Inferior parietal cortex (tissue), 1 donor: ENCODE results near the gene VEZF1.

Source experiments
- DNase-seq: peaks from one replicate; pipeline ENCODE4 v3.0.0-alpha.2; 2016; ENCODE audit errors: extremely low spot score

VEZF1 gene

GRCh38 chr17:57999496-58000017, 11.5 kb upstream of the VEZF1 start:
- peak; percentile 93 for DNase-seq

GRCh38 chr17:57999010-57999495, 11.0 kb upstream of the VEZF1 start:
- DNase-seq = no peak

GRCh38 chr17:57997085-57997809, 9.2 kb upstream of the VEZF1 start:
- no peak for DNase-seq

GRCh38 chr17:57995076-57995956, 7.3 kb upstream of the VEZF1 start:
- peak; percentile 73 for DNase-seq

- no peak for DNase-seq
Measured at GRCh38 chr17:57994436-57994835, 6.4 kb upstream of the VEZF1 start.

- no peak for DNase-seq
Measured at GRCh38 chr17:57993471-57994365, 5.7 kb upstream of the VEZF1 start.

- DNase-seq = no peak
Measured at GRCh38 chr17:57991537-57991936, 3.5 kb upstream of the VEZF1 start.

GRCh38 chr17:57990037-57990436, 2.0 kb upstream of the VEZF1 start:
- no peak for DNase-seq

GRCh38 chr17:57988301-57989250, 522 bp upstream of the VEZF1 start:
- DNase-seq = peak; percentile 55

GRCh38 chr17:57986841-57987580, 1.0 kb downstream of the VEZF1 start:
- DNase-seq = peak; percentile 59

GRCh38 chr17:57985675-57985974, 2.4 kb downstream of the VEZF1 start:
- DNase-seq = no peak

GRCh38 chr17:57984936-57985674, 2.9 kb downstream of the VEZF1 start:
- no peak for DNase-seq

- DNase-seq = no peak
Measured at GRCh38 chr17:57984261-57984890, 3.7 kb downstream of the VEZF1 start.

- no peak for DNase-seq
Measured at GRCh38 chr17:57983446-57983845, 4.6 kb downstream of the VEZF1 start.

GRCh38 chr17:57982452-57983170, 5.4 kb downstream of the VEZF1 start:
- no peak for DNase-seq

GRCh38 chr17:57980522-57980921, 7.5 kb downstream of the VEZF1 start:
- no peak for DNase-seq

GRCh38 chr17:57979076-57979475, 9.0 kb downstream of the VEZF1 start:
- no peak for DNase-seq

- no peak for DNase-seq
Measured at GRCh38 chr17:57976594-57976993, 11.5 kb downstream of the VEZF1 start.
